Upper lobe of left lung (tissue), 4 donors: ENCODE measurements around the gene SLC6A17.

Experiments used
- CTCF ChIP-seq, 6 experiments: fragments of 450-650 bp in 4 of 6; fragments of 200-600 bp in 2 of 6; sonication (generic) in 2 of 6; IDR thresholded peaks; one replicate each; pipeline ENCODE4 v1.5.1; 2016 to 2019; ENCODE audit warnings: antibody characterized with exemption in 6 of 6
- POLR2A ChIP-seq, 4 donors: fragments of 450-650 bp; IDR thresholded peaks; one replicate each; pipeline ENCODE4 v1.5.1; 2016 to 2017; ENCODE audit warnings: antibody characterized with exemption in 4 of 4, mild to moderate bottlenecking in 2 of 4

- TF ChIP-seq CTCF (IDR thresholded peaks at IDR 0.05) = no peak
- no peak for TF ChIP-seq POLR2A (IDR thresholded peaks at IDR 0.05)
These were observed 62.8 kb downstream of the SLC6A17 start for GRCh38 chr1:110213143-110213540.
